Measurements from ENCODE around the gene NCBP2. TPM values are rescaled to one million over a fixed set of nuclear protein-coding genes. Genes with fewer than 3 reads are reported as not detected.

Gene NCBP2
- 10 to 100 TPM; 78.1 to 82.8 TPM for total RNA-seq

GRCh38 chr3:196942226-196942914 lies at the start of gene NCBP2:
TSS of gene NCBP2 (minus strand) at chr3:196942528. CDS start at chr3:196942503, 25 bp downstream.
- Mint-ChIP-seq H3K4me1 (ENCODE audit: low read depth in 2 of 2) (peaks cover 38 to 42% of the 10 kb centered on the region in 2 donors), H3K9me3 (no peaks in the 10 kb centered on the region), H3K27ac (peak within 1 kb of the TSS; percentile 95 to 97), H3K36me3 (peaks cover 19% of the 10 kb centered on the region), H3K27me3 (no peaks in the 10 kb centered on the region), H3K4me3 (peak within 1 kb of the TSS; percentile 99)
- peak; percentile 99 for DNase-seq (ENCODE audit: low spot score)
- peak; percentile 97 for ATAC-seq

DNA sequence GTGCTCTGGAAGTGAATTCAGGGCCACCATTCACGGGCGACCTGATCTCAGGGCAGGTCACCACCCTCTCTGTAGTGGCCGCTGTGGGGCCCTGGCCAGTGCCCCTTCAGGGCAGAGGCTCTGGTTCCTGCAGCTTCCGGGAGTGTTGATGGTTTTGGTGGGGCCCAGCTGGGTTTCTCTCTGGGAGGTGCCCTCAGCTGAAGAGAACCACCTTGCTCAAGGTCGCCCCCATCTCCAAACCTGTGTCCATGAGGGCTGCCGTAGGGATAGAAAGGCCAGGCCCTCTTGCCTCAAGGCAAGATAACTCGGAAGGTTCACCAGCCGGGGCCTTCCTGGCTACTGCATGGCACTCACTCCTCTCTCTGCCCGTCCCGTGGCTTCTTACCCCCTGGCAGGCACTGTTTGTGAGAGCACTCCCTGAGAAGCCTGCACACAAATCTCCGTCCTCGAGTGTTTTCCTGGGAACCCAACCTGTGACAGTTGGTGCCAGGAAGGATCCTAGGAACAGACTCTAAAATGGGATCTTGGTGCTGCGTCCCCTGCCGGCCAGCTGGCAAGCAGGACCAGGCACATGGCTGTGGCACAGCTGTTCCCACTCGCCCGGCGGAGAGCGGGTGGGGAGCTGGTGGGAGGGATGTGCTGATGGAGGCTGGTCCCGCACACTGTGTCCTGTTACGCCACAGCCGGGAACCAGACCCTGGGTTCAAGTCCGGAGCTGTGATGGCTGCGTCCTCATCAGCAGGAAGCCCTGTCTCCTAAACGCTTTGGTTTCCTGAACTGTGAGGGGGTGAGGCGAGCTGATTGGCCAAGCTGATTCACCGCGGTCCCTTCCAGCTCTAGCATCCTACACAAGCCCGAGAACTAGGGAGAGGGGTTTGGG lies 49.5 kb upstream of the NCBP2 start:
- DNase-seq (ENCODE audit: low spot score) = peak; percentile 54

DNA sequence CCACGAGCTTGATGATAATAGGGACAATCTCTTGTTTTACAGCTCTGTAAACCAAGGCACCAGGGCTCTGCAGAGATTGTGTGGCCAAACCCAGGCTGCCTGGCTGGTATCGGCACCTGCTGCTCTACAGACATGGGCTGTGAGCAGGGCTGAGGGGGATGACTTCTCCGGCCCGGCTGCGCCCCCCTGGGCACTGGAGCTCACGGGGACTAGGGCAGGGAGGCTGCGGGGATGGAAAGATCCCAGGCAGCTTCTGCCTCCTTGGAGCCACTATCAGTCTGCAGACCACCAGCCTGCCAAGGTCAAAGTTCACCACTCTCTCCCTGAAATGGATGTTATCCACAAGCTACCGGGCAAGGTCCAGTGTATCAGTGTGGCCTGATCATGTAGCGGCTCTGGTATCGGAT lies 48.3 kb upstream of the NCBP2 start:
- DNase-seq (ENCODE audit: low spot score) (peak; percentile 28), ATAC-seq (no peak)
- H3K4me1 Mint-ChIP-seq (ENCODE audit: low read depth in 2 of 2) = no peaks in the 10 kb centered on the region
- H3K27ac Mint-ChIP-seq = no peak overlapping the region
- no peaks in the 10 kb centered on the region for H3K9me3 Mint-ChIP-seq
- H3K36me3 Mint-ChIP-seq = no peaks in the 10 kb centered on the region
- no peaks in the 10 kb centered on the region for H3K27me3 Mint-ChIP-seq
- no peak overlapping the region for H3K4me3 Mint-ChIP-seq

More for the DNA sequence above, 49.5 kb upstream of the NCBP2 start:
- no peak overlapping the region for H3K4me3 Mint-ChIP-seq
- H3K36me3 Mint-ChIP-seq = no peaks in the 10 kb centered on the region
- H3K9me3 Mint-ChIP-seq = no peaks in the 10 kb centered on the region
- H3K27ac Mint-ChIP-seq = no peak overlapping the region
- no peaks in the 10 kb centered on the region for H3K4me1 Mint-ChIP-seq (ENCODE audit: low read depth in 2 of 2)
- no peak for ATAC-seq
- H3K27me3 Mint-ChIP-seq = no peaks in the 10 kb centered on the region

- H3K9me3 Mint-ChIP-seq = no peaks in the 10 kb centered on the region
- no peaks in the 10 kb centered on the region for H3K36me3 Mint-ChIP-seq
- H3K4me1 Mint-ChIP-seq (ENCODE audit: low read depth in 2 of 2) = no peaks in the 10 kb centered on the region
- DNase-seq (ENCODE audit: low spot score) (peak; percentile 52), ATAC-seq (no peak)
- H3K4me3 Mint-ChIP-seq = no peak overlapping the region
- H3K27ac Mint-ChIP-seq = no peak overlapping the region
- peaks cover 2 to 5% of the 10 kb centered on the region in 2 donors for H3K27me3 Mint-ChIP-seq
Observed at GRCh38 chr3:196989721-196990262, 47.5 kb upstream of the NCBP2 start.

GRCh38 chr3:196988241-196989029 lies 46.1 kb upstream of the NCBP2 start:
- H3K9me3 Mint-ChIP-seq = peaks cover under 1% of the 10 kb centered on the region
- peaks cover 10 to 15% of the 10 kb centered on the region in 2 donors for H3K27me3 Mint-ChIP-seq
- peaks cover 2% of the 10 kb centered on the region for H3K36me3 Mint-ChIP-seq
- H3K27ac Mint-ChIP-seq = no peak overlapping the region
- H3K4me3 Mint-ChIP-seq = no peak overlapping the region
- H3K4me1 Mint-ChIP-seq (ENCODE audit: low read depth in 2 of 2) = no peaks in the 10 kb centered on the region
- ATAC-seq (no peak), DNase-seq (ENCODE audit: low spot score) (peak; percentile 55)

- peaks cover 7% of the 10 kb centered on the region for H3K36me3 Mint-ChIP-seq
- H3K4me1 Mint-ChIP-seq (ENCODE audit: low read depth in 2 of 2) = no peaks in the 10 kb centered on the region
- peaks cover 5% of the 10 kb centered on the region for H3K9me3 Mint-ChIP-seq
- DNase-seq (ENCODE audit: low spot score) (peak; percentile 42), ATAC-seq (no peak)
- H3K27me3 Mint-ChIP-seq = peaks cover 10 to 20% of the 10 kb centered on the region in 2 donors
- no peak overlapping the region for H3K4me3 Mint-ChIP-seq
- H3K27ac Mint-ChIP-seq = no peak overlapping the region
Observed at GRCh38 chr3:196987022-196987421, 44.7 kb upstream of the NCBP2 start.

DNA sequence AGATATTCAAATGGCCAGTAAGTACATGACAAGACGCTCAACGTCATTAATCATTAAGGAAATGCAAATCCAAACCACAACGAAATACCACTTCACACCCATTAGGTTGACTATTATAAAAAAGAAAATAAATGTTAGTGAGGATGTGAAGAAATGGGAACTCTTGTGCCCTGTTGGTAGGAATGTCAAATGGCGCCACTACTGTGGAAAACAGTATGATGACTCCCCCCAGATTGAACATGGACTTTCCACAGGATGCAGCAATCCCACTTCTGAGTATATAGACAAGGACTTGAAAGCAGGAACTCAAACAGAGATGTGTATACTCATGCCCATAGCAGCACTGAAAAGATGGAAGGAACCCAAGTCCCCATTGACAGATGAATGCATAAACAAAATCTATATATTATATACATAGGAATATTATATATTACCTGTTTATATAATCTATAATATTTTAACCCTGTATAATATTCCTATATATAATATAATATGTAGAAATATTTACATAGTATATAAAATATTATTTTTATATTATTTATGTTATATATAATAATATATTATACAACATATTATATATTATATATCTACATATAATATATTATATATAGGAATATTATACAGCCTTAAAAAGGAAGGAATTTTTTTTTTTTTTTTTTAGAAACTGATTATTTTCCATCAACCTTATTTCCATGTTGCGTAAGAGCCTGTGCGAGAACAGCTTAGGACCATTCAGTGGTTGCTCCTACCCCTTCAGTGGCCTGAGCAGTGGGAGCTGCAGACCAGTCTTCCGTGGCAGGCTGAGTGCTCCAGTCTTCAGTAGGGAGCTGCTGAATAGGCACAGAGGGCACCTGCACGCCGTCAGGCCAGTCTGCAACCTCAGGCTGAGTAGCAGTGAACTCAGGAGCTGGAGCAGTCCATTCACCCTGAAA lies 43.9 kb upstream of the NCBP2 start:
- Mint-ChIP-seq H3K36me3 (peaks cover 7% of the 10 kb centered on the region), H3K9me3 (peaks cover 5% of the 10 kb centered on the region), H3K4me3 (no peak overlapping the region)

DNA sequence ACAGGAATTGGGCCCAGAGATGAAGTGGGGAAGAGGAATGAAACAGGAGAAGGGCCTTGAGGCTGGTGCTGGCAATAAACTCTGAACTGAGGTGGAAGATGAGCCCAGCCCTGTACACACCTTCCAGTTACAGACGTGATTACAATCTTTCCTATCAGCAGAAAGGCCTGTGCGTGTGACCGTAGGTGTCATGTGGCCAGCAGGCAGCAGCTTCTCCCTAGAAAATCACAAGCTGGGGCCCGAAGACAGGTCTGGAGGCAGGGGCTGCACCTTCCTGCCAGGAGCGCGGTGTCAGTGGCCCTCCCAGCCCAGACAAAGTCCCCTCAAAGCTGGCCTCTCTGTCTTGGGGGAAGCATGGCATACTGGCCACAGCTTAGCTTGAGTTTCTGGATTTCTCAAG lies 43.0 kb upstream of the NCBP2 start:
- peaks cover 7% of the 10 kb centered on the region for H3K36me3 Mint-ChIP-seq
- H3K4me1 Mint-ChIP-seq (ENCODE audit: low read depth in 2 of 2) = no peaks in the 10 kb centered on the region
- peaks cover 14 to 32% of the 10 kb centered on the region in 2 donors for H3K27me3 Mint-ChIP-seq
- no peak for ATAC-seq
- no peak for DNase-seq (ENCODE audit: low spot score)
- peaks cover 5% of the 10 kb centered on the region for H3K9me3 Mint-ChIP-seq
- H3K27ac Mint-ChIP-seq = no peak overlapping the region
- no peak overlapping the region for H3K4me3 Mint-ChIP-seq

More for the DNA sequence above, 43.9 kb upstream of the NCBP2 start:
- peaks cover 14 to 26% of the 10 kb centered on the region in 2 donors for H3K27me3 Mint-ChIP-seq
- H3K27ac Mint-ChIP-seq = no peak overlapping the region
- H3K4me1 Mint-ChIP-seq (ENCODE audit: low read depth in 2 of 2) = no peaks in the 10 kb centered on the region
- no peak for DNase-seq (ENCODE audit: low spot score)
- ATAC-seq = no peak

GRCh38 chr3:196983186-196983585 lies 40.9 kb upstream of the NCBP2 start:
- Mint-ChIP-seq H3K4me3 (no peak overlapping the region), H3K9me3 (peaks cover 5% of the 10 kb centered on the region), H3K36me3 (peaks cover 7% of the 10 kb centered on the region), H3K27me3 (peaks cover 14 to 32% of the 10 kb centered on the region in 2 donors), H3K27ac (no peak overlapping the region), H3K4me1 (ENCODE audit: low read depth in 2 of 2) (peaks cover 0 to 5% of the 10 kb centered on the region in 2 donors)
- ATAC-seq (no peak), DNase-seq (ENCODE audit: low spot score) (no peak)

DNA sequence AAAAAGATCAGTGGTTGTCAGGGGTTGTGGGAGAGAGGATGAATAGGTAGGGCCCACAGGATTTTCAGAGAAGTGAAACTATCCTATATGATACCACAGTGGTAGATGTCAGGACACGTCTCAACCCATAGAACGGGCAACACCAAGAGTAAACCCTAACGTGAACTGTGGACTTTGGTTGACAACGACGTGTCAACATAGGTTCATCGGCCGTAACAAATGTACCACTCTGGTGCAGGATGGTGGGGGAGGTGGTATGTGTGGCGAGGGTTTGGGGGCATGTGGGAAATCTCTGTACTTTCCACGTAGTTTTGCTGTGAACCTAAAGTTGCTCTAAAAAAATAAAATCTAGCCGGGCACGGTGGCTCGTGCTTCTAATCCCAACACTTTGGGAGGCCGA lies 39.3 kb upstream of the NCBP2 start:
- H3K27me3 Mint-ChIP-seq = peaks cover 14 to 32% of the 10 kb centered on the region in 2 donors
- no peak for ATAC-seq
- H3K27ac Mint-ChIP-seq = no peak overlapping the region
- peaks cover 0 to 5% of the 10 kb centered on the region in 2 donors for H3K4me1 Mint-ChIP-seq (ENCODE audit: low read depth in 2 of 2)
- H3K36me3 Mint-ChIP-seq = peaks cover 7% of the 10 kb centered on the region
- no peak overlapping the region for H3K4me3 Mint-ChIP-seq
- DNase-seq (ENCODE audit: low spot score) = no peak
- H3K9me3 Mint-ChIP-seq = peaks cover 5% of the 10 kb centered on the region

- peaks cover 5% of the 10 kb centered on the region for H3K9me3 Mint-ChIP-seq
- H3K36me3 Mint-ChIP-seq = peaks cover 7% of the 10 kb centered on the region
- peaks cover 10 to 27% of the 10 kb centered on the region in 2 donors for H3K27me3 Mint-ChIP-seq
- ATAC-seq = no peak
- peaks cover 0 to 5% of the 10 kb centered on the region in 2 donors for H3K4me1 Mint-ChIP-seq (ENCODE audit: low read depth in 2 of 2)
- DNase-seq (ENCODE audit: low spot score) = no peak
- no peak overlapping the region for H3K4me3 Mint-ChIP-seq
- no peak overlapping the region for H3K27ac Mint-ChIP-seq
Observed at GRCh38 chr3:196979545-196979944, 37.2 kb upstream of the NCBP2 start.

GRCh38 chr3:196976941-196977340 lies 34.6 kb upstream of the NCBP2 start:
- Mint-ChIP-seq H3K4me1 (ENCODE audit: low read depth in 2 of 2) (peaks cover 0 to 5% of the 10 kb centered on the region in 2 donors), H3K9me3 (no peaks in the 10 kb centered on the region), H3K36me3 (no peaks in the 10 kb centered on the region), H3K4me3 (no peak overlapping the region), H3K27me3 (peaks cover 6 to 12% of the 10 kb centered on the region in 2 donors), H3K27ac (peak overlapping the region in 1 of 2 donors; percentile 72)
- ATAC-seq (peak in 1 of 2 donors; percentile 20), DNase-seq (ENCODE audit: low spot score) (no peak)

Measured in natural killer cell treated with Interleukin-12 subunit alpha and Interleukin-12 subunit beta and Interleukin-15 and Interleukin-18, amount 100 ng/mL, for 72 hours (primary cell).